Measurements from ENCODE around the gene PSMC6. TPM values are rescaled to one million over a fixed set of nuclear protein-coding genes. Genes with fewer than 3 reads are reported as not detected.
"Not testable (repeated sequence)": the region's sequence is repeated elsewhere in the genome, so short reads cannot be mapped to it uniquely, and the experiment has no call there.

Gene PSMC6
- total RNA-seq, 1 donor from 2014 or later = 19.3 TPM

- Histone ChIP-seq H3K36me3 (peaks cover 39 to 81% of the 10 kb centered on the region in 2 donors), H3K27ac (no peak overlapping the region), H3K9me3 (no peaks in the 10 kb centered on the region), H3K4me1 (no peaks in the 10 kb centered on the region), H3K4me3 (no peak overlapping the region), H3K27me3 (no peaks in the 10 kb centered on the region)
- TF ChIP-seq CTCF (IDR thresholded peaks at IDR 0.05) = no peak
- no peak for DNase-seq (ENCODE audit: low spot score in 2 of 2)
- intact Hi-C loops (cut with DNase I) = no loop called here
Measured at GRCh38 chr14:52723514-52724359, 16.7 kb downstream of the PSMC6 start.

- H3K36me3 ChIP-seq = peaks cover 33 to 76% of the 10 kb centered on the region in 2 donors
- intact Hi-C loops (cut with DNase I) = no loop called here
- H3K4me3 ChIP-seq = no peak overlapping the region
- no peak overlapping the region for H3K27ac ChIP-seq
- TF ChIP-seq CTCF (IDR thresholded peaks at IDR 0.05) = no peak
- DNase-seq (ENCODE audit: low spot score in 2 of 2) = no peak
- no peaks in the 10 kb centered on the region for H3K27me3 ChIP-seq
- H3K4me1 ChIP-seq = no peaks in the 10 kb centered on the region
- no peaks in the 10 kb centered on the region for H3K9me3 ChIP-seq
Measured at GRCh38 chr14:52724360-52724644, 17.3 kb downstream of the PSMC6 start.

- intact Hi-C loops (cut with DNase I); H3K9me3 ChIP-seq; H3K27me3 ChIP-seq; H3K4me3 ChIP-seq; DNase-seq (ENCODE audit: low spot score in 2 of 2); H3K27ac ChIP-seq; H3K4me1 ChIP-seq: not testable (repeated sequence)
- H3K36me3 ChIP-seq = peaks cover 6 to 46% of the 10 kb centered on the region in 2 donors
Measured at GRCh38 chr14:52727509-52727908, 20.5 kb downstream of the PSMC6 start.

- H3K4me1 ChIP-seq; DNase-seq (ENCODE audit: low spot score in 2 of 2); H3K4me3 ChIP-seq; H3K27me3 ChIP-seq; intact Hi-C loops (cut with DNase I); H3K9me3 ChIP-seq: not testable (repeated sequence)
- Histone ChIP-seq H3K36me3 (peaks cover 0 to 31% of the 10 kb centered on the region in 2 donors), H3K27ac (peak overlapping the region; percentile 85 to 93)
Measured at GRCh38 chr14:52729035-52729434, 22.0 kb downstream of the PSMC6 start.

- H3K27ac ChIP-seq = peak overlapping the region; percentile 85 to 93
- no peaks in the 10 kb centered on the region for H3K9me3 ChIP-seq
- peaks cover 0 to 25% of the 10 kb centered on the region in 2 donors for H3K36me3 ChIP-seq
- no peak for TF ChIP-seq CTCF (IDR thresholded peaks at IDR 0.05)
- no peaks in the 10 kb centered on the region for H3K27me3 ChIP-seq
- intact Hi-C loops (cut with DNase I) = no loop called here
- peaks cover 0 to 4% of the 10 kb centered on the region in 2 donors for H3K4me1 ChIP-seq
- H3K4me3 ChIP-seq = peak overlapping the region; percentile 88 to 99
- no peak for DNase-seq (ENCODE audit: low spot score in 2 of 2)
Measured at GRCh38 chr14:52729585-52729924, 22.6 kb downstream of the PSMC6 start.

GRCh38 chr14:52729925-52730708 lies 23.1 kb downstream of the PSMC6 start, which contains the start of gene STYX:
Gene STYX (plus strand): TSS chr14:52730166. CDS start chr14:52730475, 309 bp downstream.
- Histone ChIP-seq H3K36me3 (peaks cover 0 to 20% of the 10 kb centered on the region in 2 donors), H3K27me3 (no peaks in the 10 kb centered on the region), H3K27ac (peak within 1 kb of the TSS; percentile 85 to 93), H3K4me3 (peak within 1 kb of the TSS; percentile 88 to 99), H3K4me1 (peaks cover 0 to 4% of the 10 kb centered on the region in 2 donors), H3K9me3 (no peaks in the 10 kb centered on the region)
- intact Hi-C loops (cut with DNase I) = loop anchor here (1.0 to 5.0 kb wide), 5 partner anchors 23 to 232 kb away; partner anchors contain the start of genes ERO1A, GNPNAT1, GPR137C and PSMC6
- peak; percentile 98 to 99 for DNase-seq (ENCODE audit: low spot score in 2 of 2)
- TF ChIP-seq CTCF (IDR thresholded peaks at IDR 0.05) = peak in 1 of 3 experiments; percentile 19
